ENCODE data around the gene LPAR6.

The LPAR6 gene

GRCh38 chr13:48415516-48415915, 2.6 kb upstream of the LPAR6 start:
- no peak for DNase-seq (ENCODE audit: low read depth, low spot score)

GRCh38 chr13:48414501-48414900, 1.6 kb upstream of the LPAR6 start:
- DNase-seq (ENCODE audit: low read depth, low spot score) = no peak

- DNase-seq (ENCODE audit: low read depth, low spot score) = peak; percentile 8
Observed at GRCh38 chr13:48411841-48412531, 927 bp downstream of the LPAR6 start.

GRCh38 chr13:48411147-48411794, 1.6 kb downstream of the LPAR6 start:
- DNase-seq (ENCODE audit: low read depth, low spot score) = no peak

GRCh38 chr13:48410199-48410598, 2.7 kb downstream of the LPAR6 start:
- DNase-seq (ENCODE audit: low read depth, low spot score) = no peak

- no peak for DNase-seq (ENCODE audit: low read depth, low spot score)
Observed at GRCh38 chr13:48405875-48406274, 7.0 kb downstream of the LPAR6 start.

- DNase-seq (ENCODE audit: low read depth, low spot score) = no peak
Observed at GRCh38 chr13:48404952-48405351, 8.0 kb downstream of the LPAR6 start.

- DNase-seq (ENCODE audit: low read depth, low spot score) = no peak
Observed at GRCh38 chr13:48403913-48404312, 9.0 kb downstream of the LPAR6 start.

- DNase-seq (ENCODE audit: low read depth, low spot score) = no peak
Observed at GRCh38 chr13:48403151-48403631, 9.7 kb downstream of the LPAR6 start.

GRCh38 chr13:48402325-48402932, 10.5 kb downstream of the LPAR6 start:
- no peak for DNase-seq (ENCODE audit: low read depth, low spot score)

GRCh38 chr13:48401480-48401879, 11.4 kb downstream of the LPAR6 start:
- no peak for DNase-seq (ENCODE audit: low read depth, low spot score)

GRCh38 chr13:48400850-48401291, 12.0 kb downstream of the LPAR6 start:
- DNase-seq (ENCODE audit: low read depth, low spot score) = no peak

GRCh38 chr13:48400090-48400694, 12.7 kb downstream of the LPAR6 start:
- no peak for DNase-seq (ENCODE audit: low read depth, low spot score)

GRCh38 chr13:48398450-48399095, 14.3 kb downstream of the LPAR6 start:
- DNase-seq (ENCODE audit: low read depth, low spot score) = no peak

- no peak for DNase-seq (ENCODE audit: low read depth, low spot score)
Observed at GRCh38 chr13:48397744-48398143, 15.2 kb downstream of the LPAR6 start.

GRCh38 chr13:48393698-48394085, 19.2 kb downstream of the LPAR6 start:
- no peak for DNase-seq (ENCODE audit: low read depth, low spot score)

GRCh38 chr13:48393030-48393697, 19.7 kb downstream of the LPAR6 start:
- no peak for DNase-seq (ENCODE audit: low read depth, low spot score)

- DNase-seq (ENCODE audit: low read depth, low spot score) = no peak
Observed at GRCh38 chr13:48391257-48391656, 21.7 kb downstream of the LPAR6 start.

GRCh38 chr13:48386816-48387215, 26.1 kb downstream of the LPAR6 start:
- DNase-seq (ENCODE audit: low read depth, low spot score) = no peak

GRCh38 chr13:48383384-48383783, 29.5 kb downstream of the LPAR6 start:
- no peak for DNase-seq (ENCODE audit: low read depth, low spot score)

GRCh38 chr13:48380581-48380980, 32.3 kb downstream of the LPAR6 start:
- DNase-seq (ENCODE audit: low read depth, low spot score) = no peak

Data from ELF-1 (cell line).